Measurements from ENCODE around the gene SOX2. TPM values are rescaled to one million over a fixed set of nuclear protein-coding genes. Genes with fewer than 3 reads are reported as not detected.

Gene SOX2
- polyA plus RNA-seq, 3 donors, result not detected

- Mint-ChIP-seq H3K9me3 (peaks cover 0 to 25% (median 14%) of the 10 kb centered on the region in 7 donors), H3K27me3 (ENCODE audit: low read depth in 3 of 3) (peaks cover 66 to 78% (median 78%) of the 10 kb centered on the region in 3 donors), H3K36me3 (peaks cover 0 to 6% of the 10 kb centered on the region in 2 donors), H3K4me1 (peaks cover 10% of the 10 kb centered on the region), H3K4me3 (peak overlapping the region in 1 of 2 donors; percentile 67), H3K27ac (no peak overlapping the region)
- Histone ChIP-seq H3K79me2 (ENCODE audit: insufficient read depth, low read length) (no peaks in the 10 kb centered on the region), H3K4me3 (replicated peaks in 1 of 3; ENCODE audit: low read depth in 2 of 3, low read length in 3 of 3) (no peak overlapping the region), H3K27ac (ENCODE audit: low read depth in 1 of 2, low read length in 2 of 2) (no peak overlapping the region), H2AFZ (ENCODE audit: insufficient read depth, low read depth, low read length, poor library complexity, severe bottlenecking) (no peak overlapping the region), H3K4me2 (replicated peaks; ENCODE audit: extremely low read depth, low read length, poor library complexity, severe bottlenecking) (no peak overlapping the region), H3K9me3 (replicated peaks in 1 of 2; ENCODE audit: control insufficient read depth in 1 of 2, insufficient read depth in 1 of 2, low read length in 2 of 2) (peaks cover 5 to 37% of the 10 kb centered on the region in 2 donors), H3K4me1 (ENCODE audit: control insufficient read depth in 1 of 2, insufficient read depth in 2 of 2, low read length in 2 of 2) (peaks cover 12 to 19% of the 10 kb centered on the region in 2 donors), H3K27me3 (ENCODE audit: control insufficient read depth in 2 of 2, insufficient read depth in 2 of 2, low read length in 2 of 2) (peaks cover 89 to 98% of the 10 kb centered on the region in 2 donors), H3K36me3 (replicated peaks in 1 of 2; ENCODE audit: control insufficient read depth in 1 of 2, insufficient read depth in 2 of 2, low read length in 2 of 2) (no peaks in the 10 kb centered on the region), H4K20me1 (ENCODE audit: insufficient read depth, low read length) (no peaks in the 10 kb centered on the region), H3K9ac (ENCODE audit: insufficient read depth, low read length, poor library complexity, severe bottlenecking) (no peak overlapping the region)
- DNase-seq, result no peak
- intact Hi-C loops (cut with micrococcal nuclease), result loop anchor here in 1 of 2 donors (5.0 kb wide), 1 partner anchor 968 kb away; no protein-coding TSS in a partner anchor
- 7% methylated on average over 3 of the region's 13 CpGs for WGBS (ENCODE audit: insufficient coverage)
- TF ChIP-seq CTCF (IDR thresholded peaks at IDR 0.05), result no peak
These were observed 2.2 kb downstream of the SOX2 start for GRCh38 chr3:181713676-181714612.

GRCh38 chr3:181715571-181716340 is 4.0 kb downstream of the SOX2 start:
- no peak overlapping the region for H3K9ac ChIP-seq (ENCODE audit: insufficient read depth, low read length, poor library complexity, severe bottlenecking)
- H3K9me3 ChIP-seq (replicated peaks in 1 of 2; ENCODE audit: control insufficient read depth in 1 of 2, insufficient read depth in 1 of 2, low read length in 2 of 2), result peaks cover 14 to 50% of the 10 kb centered on the region in 2 donors
- intact Hi-C loops (cut with micrococcal nuclease), result no loop called here
- Mint-ChIP-seq H3K4me1 (peaks cover 2% of the 10 kb centered on the region), H3K36me3 (peaks cover 0 to 6% of the 10 kb centered on the region in 2 donors), H3K27me3 (ENCODE audit: low read depth in 3 of 3) (peaks cover 85% of the 10 kb centered on the region in 3 donors), H3K9me3 (peaks cover 0 to 34% (median 17%) of the 10 kb centered on the region in 7 donors), H3K27ac (no peak overlapping the region), H3K4me3 (peak overlapping the region in 1 of 2 donors; percentile 77)
- no peak for DNase-seq
- no peak for TF ChIP-seq CTCF (IDR thresholded peaks at IDR 0.05)
- H3K4me2 ChIP-seq (replicated peaks; ENCODE audit: extremely low read depth, low read length, poor library complexity, severe bottlenecking), result no peak overlapping the region
- H3K36me3 ChIP-seq (replicated peaks in 1 of 2; ENCODE audit: control insufficient read depth in 1 of 2, insufficient read depth in 2 of 2, low read length in 2 of 2), result no peaks in the 10 kb centered on the region
- no peak overlapping the region for H3K27ac ChIP-seq (ENCODE audit: low read depth in 1 of 2, low read length in 2 of 2)
- H2AFZ ChIP-seq (ENCODE audit: insufficient read depth, low read depth, low read length, poor library complexity, severe bottlenecking), result no peak overlapping the region
- peaks cover 93 to 99% of the 10 kb centered on the region in 2 donors for H3K27me3 ChIP-seq (ENCODE audit: control insufficient read depth in 2 of 2, insufficient read depth in 2 of 2, low read length in 2 of 2)
- no peak overlapping the region for H3K4me3 ChIP-seq (replicated peaks in 1 of 3; ENCODE audit: low read depth in 2 of 3, low read length in 3 of 3)
- no peaks in the 10 kb centered on the region for H4K20me1 ChIP-seq (ENCODE audit: insufficient read depth, low read length)
- 18% methylated on average over 5 of the region's 15 CpGs for WGBS (ENCODE audit: insufficient coverage)
- H3K79me2 ChIP-seq (ENCODE audit: insufficient read depth, low read length), result no peaks in the 10 kb centered on the region
- H3K4me1 ChIP-seq (ENCODE audit: control insufficient read depth in 1 of 2, insufficient read depth in 2 of 2, low read length in 2 of 2), result peaks cover 11 to 15% of the 10 kb centered on the region in 2 donors
